GM23338 (cell line): ENCODE results near the gene FKBP6.

Experiments used
- CTCF ChIP-seq, 2 experiments: fragments of 200-600 bp in 1 of 2; sonication (generic) in 1 of 2; conservative IDR thresholded peaks; 2 replicates each; pipeline versions ENCODE4 v1.5.1 to v1.6.1; 2016 to 2017; ENCODE audit warnings: antibody characterized with exemption in 2 of 2, low read depth in 2 of 2, mild to moderate bottlenecking in 2 of 2, moderate library complexity in 1 of 2
- EZH2 ChIP-seq: fragments of 200-600 bp; sonication (generic); IDR thresholded peaks from one replicate; pipeline ENCODE4 v1.8.0; 2017; ENCODE audit warnings: antibody characterized with exemption, mild to moderate bottlenecking, low read depth; ENCODE audit not compliant: unreplicated experiment
- EZH2phosphoT487 ChIP-seq: fragments of 200-600 bp; sonication (generic); IDR thresholded peaks from one replicate; pipeline ENCODE4 v1.8.1; 2018; ENCODE audit warnings: antibody characterized with exemption; ENCODE audit not compliant: unreplicated experiment

DNA sequence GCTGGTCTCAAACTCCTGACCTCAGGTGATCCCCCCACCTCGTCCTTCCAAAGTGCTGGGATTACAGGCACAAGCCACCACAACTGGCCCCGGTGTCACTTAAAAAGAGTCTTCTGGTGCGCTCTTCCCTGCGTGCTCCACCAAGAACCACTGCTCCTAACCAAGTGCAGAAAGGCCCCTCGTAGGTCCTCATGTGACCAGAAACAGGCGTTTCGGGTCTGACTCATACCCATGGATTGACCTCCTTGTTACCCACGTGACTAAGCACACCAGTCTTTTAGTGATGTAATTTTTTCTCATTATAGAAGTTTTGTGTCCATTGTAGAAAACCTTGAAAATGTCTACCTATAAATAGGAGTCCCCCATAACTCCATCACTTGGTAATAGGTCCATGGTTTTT, 13.9 kb downstream of the FKBP6 start:
- no peak for TF ChIP-seq CTCF (conservative IDR thresholded peaks at IDR 0.05; ENCODE audit: low read depth in 2 of 2)
- no peak for TF ChIP-seq EZH2
- TF ChIP-seq EZH2phosphoT487, result no peak
